ENCODE results near the gene MYO9A. TPM values are rescaled to one million over a fixed set of nuclear protein-coding genes. Genes with fewer than 3 reads are reported as not detected.
"Not testable (repeated sequence)": the region's sequence is repeated elsewhere in the genome, so short reads cannot be mapped to it uniquely, and the experiment has no call there.

The MYO9A gene
- total RNA-seq, 8 experiments from 2014 or later, result 22.3 to 42.1 (median 31.6) TPM

DNA sequence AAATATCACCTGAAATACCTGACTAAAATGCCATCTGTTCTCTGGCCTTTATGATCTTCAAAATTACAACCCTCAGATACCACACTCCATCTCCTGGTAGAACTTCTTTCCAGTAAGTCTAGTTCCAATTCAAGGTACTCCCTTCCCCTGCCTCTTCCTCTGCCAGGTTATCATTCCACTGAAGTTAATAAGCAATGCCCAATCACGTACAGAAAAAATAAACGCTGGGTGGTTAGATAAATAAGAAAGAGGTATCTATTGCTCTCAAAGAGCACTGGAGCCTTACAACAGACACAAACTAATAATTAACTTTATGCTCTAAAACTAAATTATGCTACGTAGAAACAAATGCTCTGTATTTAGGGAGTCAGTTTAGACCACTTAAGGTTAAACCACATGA lies 112.5 kb downstream of the MYO9A start:
- in situ Hi-C loops (cut with MboI; ENCODE audit: low pct_unique_long_range_greater_than_20kb in 2 of 9, low sequenced_read_pairs in 9 of 9, unreplicated experiment in 9 of 9), result no loop called here
- WGBS, 10 experiments, result 95 to 100% (median 100%) methylated on average over 1 to 3 of the region's 3 CpGs; no CpG with 5 or more reads in 1 of the 10 experiments

DNA sequence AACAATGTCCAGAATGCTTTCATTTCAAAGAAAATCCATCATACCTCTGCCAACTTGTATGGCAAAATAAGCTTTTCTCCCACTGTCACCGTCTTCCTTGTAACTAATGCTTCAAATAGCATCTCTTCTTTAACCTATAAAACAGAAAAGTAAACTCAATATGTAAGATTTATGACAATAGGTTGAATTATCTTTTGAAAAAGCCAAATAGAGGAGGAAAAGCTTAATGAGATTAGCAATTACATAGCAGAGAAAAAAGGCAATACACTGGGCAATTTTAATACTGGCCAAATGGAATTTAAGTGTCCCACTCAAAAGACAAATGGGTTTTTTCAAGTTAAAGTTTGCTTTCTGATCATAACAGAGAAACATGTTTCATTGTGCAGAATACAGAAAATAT lies 118.1 kb downstream of the MYO9A start:
- no peak overlapping the region for H3K27ac ChIP-seq
- H3K4me3 ChIP-seq, result no peak overlapping the region
- WGBS, 10 experiments, result 50 to 100% (median 94%) methylated on average over 1 of the region's 1 CpG; no CpG with 5 or more reads in 2 of the 10 experiments
- ATAC-seq (replicated peaks in 6 of 8), result no peak
- H3K4me1 ChIP-seq (replicated peaks in 1 of 2), result no peaks in the 10 kb centered on the region
- in situ Hi-C loops (cut with MboI; ENCODE audit: low pct_unique_long_range_greater_than_20kb in 2 of 9, low sequenced_read_pairs in 9 of 9, unreplicated experiment in 9 of 9), result no loop called here

More for the DNA sequence above, 112.5 kb downstream of the MYO9A start:
- no peak for ATAC-seq (replicated peaks in 6 of 8)
- no peak overlapping the region for H3K27ac ChIP-seq
- H3K4me1 ChIP-seq (replicated peaks in 1 of 2), result peaks cover 0 to 6% of the 10 kb centered on the region in 2 donors
- no peak overlapping the region for H3K4me3 ChIP-seq

- H3K4me1 ChIP-seq (replicated peaks in 1 of 2); H3K4me3 ChIP-seq; ATAC-seq (replicated peaks in 6 of 8); in situ Hi-C loops (cut with MboI; ENCODE audit: low pct_unique_long_range_greater_than_20kb in 2 of 9, low sequenced_read_pairs in 9 of 9, unreplicated experiment in 9 of 9); H3K27ac ChIP-seq: not testable (repeated sequence)
- 60% methylated on average over 1 of the region's 6 CpGs; no CpG with 5 or more reads in 9 of the 10 experiments for WGBS, 10 experiments
These were observed 119.2 kb downstream of the MYO9A start for GRCh38 chr15:71998717-71999116.

- H3K4me1 ChIP-seq (replicated peaks in 1 of 2), result no peaks in the 10 kb centered on the region
- WGBS, 10 experiments, result 69 to 94% (median 79%) methylated on average over 1 to 4 of the region's 4 CpGs
- H3K4me3 ChIP-seq, result no peak overlapping the region
- H3K27ac ChIP-seq, result no peak overlapping the region
- ATAC-seq (replicated peaks in 6 of 8), result no peak
- in situ Hi-C loops (cut with MboI; ENCODE audit: low pct_unique_long_range_greater_than_20kb in 2 of 9, low sequenced_read_pairs in 9 of 9, unreplicated experiment in 9 of 9), result no loop called here
These were observed 120.3 kb downstream of the MYO9A start for GRCh38 chr15:71997691-71998090.

DNA sequence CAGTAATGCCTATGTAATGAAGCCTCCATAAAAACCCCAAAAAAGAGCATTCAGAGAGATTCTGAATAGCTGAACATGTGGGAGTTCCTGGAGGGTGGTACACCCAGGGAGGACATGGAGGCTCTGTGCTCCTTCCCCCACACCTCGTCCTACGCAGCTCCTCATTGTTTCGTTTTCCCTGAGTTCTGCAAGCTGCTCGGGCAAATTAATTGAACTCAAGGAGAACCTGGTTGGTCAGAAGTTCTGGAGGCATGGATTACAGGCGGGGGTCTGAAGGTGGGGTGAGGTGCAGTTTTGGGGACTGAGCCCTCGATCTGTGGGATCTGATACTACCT lies 142.2 kb downstream of the MYO9A start:
- no peak overlapping the region for H3K4me3 ChIP-seq
- no peak overlapping the region for H3K27ac ChIP-seq
- no peak for ATAC-seq (replicated peaks in 6 of 8)
- 0 to 93% (median 70%) methylated on average over 1 to 6 of the region's 6 CpGs; no CpG with 5 or more reads in 4 of the 10 experiments for WGBS, 10 experiments
- no peaks in the 10 kb centered on the region for H3K4me1 ChIP-seq (replicated peaks in 1 of 2)
- in situ Hi-C loops (cut with MboI; ENCODE audit: low pct_unique_long_range_greater_than_20kb in 2 of 9, low sequenced_read_pairs in 9 of 9, unreplicated experiment in 9 of 9), result no loop called here

DNA sequence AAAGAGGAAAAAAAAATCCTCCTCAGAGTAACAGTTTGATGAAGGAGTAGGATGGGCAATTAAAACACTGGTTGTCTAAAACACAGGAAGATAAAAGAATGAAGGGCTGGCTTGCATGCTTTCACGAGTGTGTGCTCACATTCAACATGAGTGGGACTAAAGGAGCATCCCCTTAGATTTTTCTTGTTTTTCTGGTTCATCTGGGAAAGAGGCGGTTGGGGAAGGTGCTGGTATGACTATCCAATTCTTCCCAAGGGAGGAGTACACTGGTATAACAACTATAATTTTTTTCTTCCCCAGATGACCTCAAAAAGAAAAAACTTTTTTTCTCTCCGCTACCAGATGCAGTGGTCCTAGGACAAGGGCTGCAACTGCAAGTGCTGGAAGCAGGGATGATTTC lies 143.7 kb downstream of the MYO9A start:
- no peak overlapping the region for H3K27ac ChIP-seq
- in situ Hi-C loops (cut with MboI; ENCODE audit: low pct_unique_long_range_greater_than_20kb in 2 of 9, low sequenced_read_pairs in 9 of 9, unreplicated experiment in 9 of 9), result no loop called here
- WGBS, 10 experiments, result 48 to 100% (median 95%) methylated on average over 1 to 3 of the region's 3 CpGs; no CpG with 5 or more reads in 2 of the 10 experiments
- H3K4me1 ChIP-seq (replicated peaks in 1 of 2), result no peaks in the 10 kb centered on the region
- no peak overlapping the region for H3K4me3 ChIP-seq
- ATAC-seq (replicated peaks in 6 of 8), result no peak

- Histone ChIP-seq H3K27ac (no peak overlapping the region), H3K4me1 (replicated peaks in 1 of 2) (no peaks in the 10 kb centered on the region), H3K4me3 (no peak overlapping the region)
- no peak for ATAC-seq (replicated peaks in 6 of 8)
- in situ Hi-C loops (cut with MboI; ENCODE audit: low pct_unique_long_range_greater_than_20kb in 2 of 9, low sequenced_read_pairs in 9 of 9, unreplicated experiment in 9 of 9), result no loop called here
- WGBS, 10 experiments, result 79 to 100% (median 98%) methylated on average over 1 to 4 of the region's 5 CpGs; no CpG with 5 or more reads in 2 of the 10 experiments
These were observed 144.6 kb downstream of the MYO9A start for GRCh38 chr15:71973366-71973765.

GRCh38 chr15:71971905-71972304 lies 146.0 kb downstream of the MYO9A start:
- in situ Hi-C loops (cut with MboI; ENCODE audit: low pct_unique_long_range_greater_than_20kb in 2 of 9, low sequenced_read_pairs in 9 of 9, unreplicated experiment in 9 of 9), result no loop called here
- WGBS, 10 experiments, result 86 to 100% (median 100%) methylated on average over 1 to 2 of the region's 2 CpGs; no CpG with 5 or more reads in 4 of the 10 experiments
- no peak overlapping the region for H3K27ac ChIP-seq

DNA sequence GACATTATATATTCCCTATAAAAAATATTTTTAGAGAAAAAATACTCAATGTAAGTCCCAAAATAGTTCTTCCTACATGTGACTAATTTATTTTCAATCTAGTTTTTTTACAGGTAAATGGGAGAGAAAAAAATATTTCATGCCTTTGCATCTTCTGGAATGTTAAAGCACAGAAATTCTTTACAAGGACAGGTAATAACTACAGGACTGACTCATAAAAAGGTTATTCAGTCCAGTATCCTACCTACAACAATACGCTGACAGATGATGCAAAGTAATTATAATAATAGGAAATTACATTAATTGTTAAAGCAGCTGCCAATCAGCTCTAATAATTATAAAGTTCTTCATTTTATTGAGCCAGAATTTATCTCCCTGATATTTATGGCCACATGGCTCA lies 147.5 kb downstream of the MYO9A start:
- no peak overlapping the region for H3K27ac ChIP-seq
- WGBS, 10 experiments, result 89 to 100% (median 100%) methylated on average over 1 of the region's 1 CpG; no CpG with 5 or more reads in 2 of the 10 experiments
- in situ Hi-C loops (cut with MboI; ENCODE audit: low pct_unique_long_range_greater_than_20kb in 2 of 9, low sequenced_read_pairs in 9 of 9, unreplicated experiment in 9 of 9), result no loop called here
- no peak for ATAC-seq (replicated peaks in 6 of 8)
- H3K4me3 ChIP-seq, result no peak overlapping the region
- H3K4me1 ChIP-seq (replicated peaks in 1 of 2), result no peaks in the 10 kb centered on the region

More at GRCh38 chr15:71971905-71972304, 146.0 kb downstream of the MYO9A start:
- ATAC-seq (replicated peaks in 6 of 8), result no peak
- Histone ChIP-seq H3K4me1 (replicated peaks in 1 of 2) (no peaks in the 10 kb centered on the region), H3K4me3 (no peak overlapping the region)

- in situ Hi-C loops (cut with MboI; ENCODE audit: low pct_unique_long_range_greater_than_20kb in 2 of 9, low sequenced_read_pairs in 9 of 9, unreplicated experiment in 9 of 9), result no loop called here
- no peak overlapping the region for H3K4me3 ChIP-seq
- no peak for ATAC-seq (replicated peaks in 6 of 8)
- H3K27ac ChIP-seq, result no peak overlapping the region
- no peaks in the 10 kb centered on the region for H3K4me1 ChIP-seq (replicated peaks in 1 of 2)
- 80 to 100% (median 100%) methylated on average over 1 of the region's 1 CpG; no CpG with 5 or more reads in 3 of the 10 experiments for whole genome bisulfite sequencing, 10 experiments
These were observed 155.4 kb downstream of the MYO9A start for GRCh38 chr15:71962537-71962936.

DNA sequence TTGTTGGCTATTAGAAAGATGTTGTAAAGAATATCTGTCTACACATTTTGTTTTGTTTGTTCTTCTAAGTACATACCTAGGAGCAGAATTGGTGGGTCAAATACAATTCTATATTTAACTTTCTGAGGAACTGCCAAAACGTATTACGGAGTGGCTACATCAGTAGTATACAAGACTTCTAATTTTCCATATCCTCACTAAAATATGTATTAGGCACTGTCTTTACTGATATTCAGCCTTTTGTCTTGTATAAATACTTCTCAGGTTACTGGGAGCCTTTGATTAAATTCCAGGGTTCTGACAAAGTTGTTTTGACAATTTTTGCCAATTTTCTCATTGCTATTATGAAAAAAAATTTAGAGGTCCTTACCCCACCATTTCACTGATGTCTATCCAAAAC lies 160.9 kb downstream of the MYO9A start:
- Histone ChIP-seq H3K4me3 (no peak overlapping the region), H3K27ac (no peak overlapping the region), H3K4me1 (replicated peaks in 1 of 2) (no peaks in the 10 kb centered on the region)
- 75 to 100% (median 93%) methylated on average over 1 to 2 of the region's 2 CpGs; no CpG with 5 or more reads in 1 of the 10 experiments for WGBS, 10 experiments
- in situ Hi-C loops (cut with MboI; ENCODE audit: low pct_unique_long_range_greater_than_20kb in 2 of 9, low sequenced_read_pairs in 9 of 9, unreplicated experiment in 9 of 9), result no loop called here
- ATAC-seq (replicated peaks in 6 of 8), result no peak

DNA sequence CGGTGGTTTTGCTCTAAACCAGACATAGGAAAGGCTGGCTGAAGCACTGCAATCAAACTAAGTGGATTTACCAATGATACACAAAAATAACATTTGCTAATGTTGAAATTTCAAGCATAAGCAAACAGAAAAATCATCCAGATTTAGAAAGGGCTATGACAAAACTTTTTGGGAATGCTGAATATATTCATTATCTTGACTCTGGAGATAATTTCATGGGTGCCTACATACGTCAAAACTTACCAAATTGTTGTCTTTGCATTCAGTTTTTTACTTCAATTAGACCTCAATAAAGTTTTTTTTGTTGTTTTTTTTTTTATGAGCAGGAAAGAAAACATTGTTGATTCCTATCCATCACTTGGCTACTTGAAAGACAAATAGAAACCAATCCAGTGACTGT lies 166.8 kb downstream of the MYO9A start:
- Histone ChIP-seq H3K4me3 (no peak overlapping the region), H3K27ac (no peak overlapping the region), H3K4me1 (replicated peaks in 1 of 2) (no peaks in the 10 kb centered on the region)
- ATAC-seq (replicated peaks in 6 of 8), result no peak
- in situ Hi-C loops (cut with MboI; ENCODE audit: low pct_unique_long_range_greater_than_20kb in 2 of 9, low sequenced_read_pairs in 9 of 9, unreplicated experiment in 9 of 9), result no loop called here
- 72 to 100% (median 92%) methylated on average over 1 to 2 of the region's 2 CpGs; no CpG with 5 or more reads in 2 of the 10 experiments for WGBS, 10 experiments

GRCh38 chr15:71945012-71945411 lies 172.9 kb downstream of the MYO9A start:
- no peak for ATAC-seq (replicated peaks in 6 of 8)
- in situ Hi-C loops (cut with MboI; ENCODE audit: low pct_unique_long_range_greater_than_20kb in 2 of 9, low sequenced_read_pairs in 9 of 9, unreplicated experiment in 9 of 9), result no loop called here
- H3K27ac ChIP-seq, result no peak overlapping the region
- 20 to 100% (median 80%) methylated on average over 1 of the region's 1 CpG; no CpG with 5 or more reads in 6 of the 10 experiments for WGBS, 10 experiments
- no peak overlapping the region for H3K4me3 ChIP-seq
- no peaks in the 10 kb centered on the region for H3K4me1 ChIP-seq (replicated peaks in 1 of 2)

DNA sequence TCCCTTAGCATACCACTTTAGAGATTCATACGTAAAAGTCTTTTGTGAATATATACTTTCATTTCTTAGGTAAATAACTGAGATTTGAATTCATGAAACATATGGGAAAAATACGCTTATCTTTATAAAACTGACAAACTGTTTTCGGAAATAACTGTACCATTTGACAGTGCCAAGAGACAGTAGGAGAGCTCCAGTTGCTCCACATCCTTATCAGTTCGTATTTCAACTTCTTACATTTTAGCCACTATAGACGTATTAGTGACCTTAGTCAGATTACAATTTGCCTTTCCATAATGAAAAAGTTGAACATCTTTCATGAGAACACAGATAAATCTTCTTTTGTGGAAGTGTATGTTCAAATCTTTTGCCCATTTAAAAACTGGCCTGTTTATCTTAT lies 174.1 kb downstream of the MYO9A start:
- in situ Hi-C loops (cut with MboI; ENCODE audit: low pct_unique_long_range_greater_than_20kb in 2 of 9, low sequenced_read_pairs in 9 of 9, unreplicated experiment in 9 of 9), result no loop called here
- no peak overlapping the region for H3K4me3 ChIP-seq
- H3K4me1 ChIP-seq (replicated peaks in 1 of 2), result no peaks in the 10 kb centered on the region
- H3K27ac ChIP-seq, result no peak overlapping the region
- WGBS, 10 experiments, result 82 to 100% (median 94%) methylated on average over 1 to 5 of the region's 5 CpGs
- no peak for ATAC-seq (replicated peaks in 6 of 8)
